Body of pancreas (tissue), 4 donors: ENCODE data around the gene POC1A.

Source experiments
- CTCF ChIP-seq, 7 experiments: fragments of 450-650 bp in 4 of 7; fragments of 200-600 bp in 3 of 7; sonication (generic) in 3 of 7; IDR thresholded peaks; one replicate each; pipeline ENCODE4 v1.5.1; 2016 to 2019; ENCODE audit warnings: antibody characterized with exemption in 7 of 7
- POLR2A ChIP-seq, 3 donors: fragments of 450-650 bp; IDR thresholded peaks; one replicate each; pipeline ENCODE4 v1.6.1; 2016; ENCODE audit warnings: antibody characterized with exemption in 3 of 3, mild to moderate bottlenecking in 2 of 3

- no peak for TF ChIP-seq POLR2A (IDR thresholded peaks at IDR 0.05)
- no peak for TF ChIP-seq CTCF (IDR thresholded peaks at IDR 0.05)
Observed at GRCh38 chr3:52171514-52172261, 17.5 kb upstream of the POC1A start.
